Lower leg skin (tissue), 3 donors: ENCODE measurements around the gene CORO2A.

Experiments used
- POLR2A ChIP-seq, 2 donors: fragments of 450-650 bp; IDR thresholded peaks; one replicate each; pipeline ENCODE4 v1.6.1; 2016 to 2017; ENCODE audit warnings: antibody characterized with exemption in 2 of 2, mild to moderate bottlenecking in 1 of 2, moderate library complexity in 1 of 2
- TF ChIP-seq, protein P1 (sequence below), 3 donors: fragments of 450-650 bp; IDR thresholded peaks; one replicate each; pipeline ENCODE4 v1.5.1; 2016; ENCODE audit warnings: antibody characterized with exemption in 3 of 3, mild to moderate bottlenecking in 3 of 3, moderate library complexity in 2 of 3

- TF ChIP-seq, protein P1, sequence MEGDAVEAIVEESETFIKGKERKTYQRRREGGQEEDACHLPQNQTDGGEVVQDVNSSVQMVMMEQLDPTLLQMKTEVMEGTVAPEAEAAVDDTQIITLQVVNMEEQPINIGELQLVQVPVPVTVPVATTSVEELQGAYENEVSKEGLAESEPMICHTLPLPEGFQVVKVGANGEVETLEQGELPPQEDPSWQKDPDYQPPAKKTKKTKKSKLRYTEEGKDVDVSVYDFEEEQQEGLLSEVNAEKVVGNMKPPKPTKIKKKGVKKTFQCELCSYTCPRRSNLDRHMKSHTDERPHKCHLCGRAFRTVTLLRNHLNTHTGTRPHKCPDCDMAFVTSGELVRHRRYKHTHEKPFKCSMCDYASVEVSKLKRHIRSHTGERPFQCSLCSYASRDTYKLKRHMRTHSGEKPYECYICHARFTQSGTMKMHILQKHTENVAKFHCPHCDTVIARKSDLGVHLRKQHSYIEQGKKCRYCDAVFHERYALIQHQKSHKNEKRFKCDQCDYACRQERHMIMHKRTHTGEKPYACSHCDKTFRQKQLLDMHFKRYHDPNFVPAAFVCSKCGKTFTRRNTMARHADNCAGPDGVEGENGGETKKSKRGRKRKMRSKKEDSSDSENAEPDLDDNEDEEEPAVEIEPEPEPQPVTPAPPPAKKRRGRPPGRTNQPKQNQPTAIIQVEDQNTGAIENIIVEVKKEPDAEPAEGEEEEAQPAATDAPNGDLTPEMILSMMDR (IDR thresholded peaks at IDR 0.05), result no peak
- TF ChIP-seq POLR2A (IDR thresholded peaks at IDR 0.05), result no peak
Measured at GRCh38 chr9:98084396-98084795, 108.0 kb downstream of the CORO2A start.
